Measurements from ENCODE around the gene PLIN3.

Gene PLIN3

DNA sequence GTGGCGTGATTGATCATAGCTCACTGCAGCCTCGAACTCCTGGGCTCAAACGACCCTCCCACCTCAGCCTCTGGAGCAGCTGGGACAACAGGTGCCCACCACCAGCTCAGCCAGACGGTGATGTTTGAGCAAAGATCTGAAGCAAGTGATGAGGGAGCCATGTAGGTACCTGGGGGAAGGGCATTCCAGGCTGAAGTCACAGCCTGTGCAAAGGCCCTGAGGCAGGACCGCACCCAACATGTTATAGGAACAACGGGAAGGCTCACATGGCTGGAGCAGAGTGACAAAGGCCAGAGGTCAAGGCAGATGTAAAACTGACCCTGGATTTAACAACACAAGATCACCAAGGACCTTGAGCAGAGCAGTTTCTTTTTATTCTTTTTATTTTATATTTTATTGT is 61.1 kb downstream of the PLIN3 start:
- Histone ChIP-seq H3K4me3 (ENCODE audit: low read depth, low read length) (no peak overlapping the region), H3K27ac (ENCODE audit: extremely low read depth, low read depth, low read length) (no peak overlapping the region), H3K4me1 (ENCODE audit: control insufficient read depth, insufficient read depth, low read length) (no peaks in the 10 kb centered on the region), H3K9me3 (ENCODE audit: control insufficient read depth, insufficient read depth, low read depth, low read length) (no peaks in the 10 kb centered on the region), H3K36me3 (ENCODE audit: control insufficient read depth in 2 of 2, insufficient read depth in 1 of 2, low read length in 2 of 2) (no peaks in the 10 kb centered on the region)
- CTCF ChIA-PET = interaction anchor here (0.6 to 9.8 kb wide), 7 partner anchors 15 to 281 kb away, joined by 3 to 139 read pairs (median 4); partner anchors contain the start of gene FEM1A
- POLR2A ChIA-PET = interaction anchor here (0.6 kb wide), 1 partner anchor 36 kb away, joined by 7 read pairs; no protein-coding TSS in a partner anchor
- TF ChIP-seq ZNF16 (tag by site-specific recombination; IDR thresholded peaks at IDR 0.05; ENCODE audit: low read depth) = peak; percentile 15; the same call in 1 of the 2 replicates
- no peak for TF ChIP-seq ZNF501 (tag by site-specific recombination; IDR thresholded peaks at IDR 0.05)
- no peak for TF ChIP-seq ZNF600 (tag by site-specific recombination; IDR thresholded peaks at IDR 0.05)
- TF ChIP-seq SCRT1 (tag by site-specific recombination; IDR thresholded peaks at IDR 0.05; ENCODE audit: borderline replicate concordance) = peak; percentile 47; the same call in 1 of the 2 replicates
- no peak for TF ChIP-seq ZNF530 (tag by site-specific recombination; IDR thresholded peaks at IDR 0.05; ENCODE audit: low read depth)
- no peak for TF ChIP-seq MZF1 (tag by site-specific recombination; IDR thresholded peaks at IDR 0.05; ENCODE audit: borderline replicate concordance)
- TF ChIP-seq ZNF350 (tag by site-specific recombination; IDR thresholded peaks at IDR 0.05) = no peak
- TF ChIP-seq ZNF843 (tag by site-specific recombination; IDR thresholded peaks at IDR 0.05) = no peak
- TF ChIP-seq ZNF133 (tag by site-specific recombination; IDR thresholded peaks at IDR 0.05) = no peak
- peak; percentile 99 for TF ChIP-seq ZNF623 (tag by site-specific recombination; IDR thresholded peaks at IDR 0.05)
- no peak for TF ChIP-seq ZBTB17 (tag by site-specific recombination; IDR thresholded peaks at IDR 0.05)
- TF ChIP-seq, protein P1, sequence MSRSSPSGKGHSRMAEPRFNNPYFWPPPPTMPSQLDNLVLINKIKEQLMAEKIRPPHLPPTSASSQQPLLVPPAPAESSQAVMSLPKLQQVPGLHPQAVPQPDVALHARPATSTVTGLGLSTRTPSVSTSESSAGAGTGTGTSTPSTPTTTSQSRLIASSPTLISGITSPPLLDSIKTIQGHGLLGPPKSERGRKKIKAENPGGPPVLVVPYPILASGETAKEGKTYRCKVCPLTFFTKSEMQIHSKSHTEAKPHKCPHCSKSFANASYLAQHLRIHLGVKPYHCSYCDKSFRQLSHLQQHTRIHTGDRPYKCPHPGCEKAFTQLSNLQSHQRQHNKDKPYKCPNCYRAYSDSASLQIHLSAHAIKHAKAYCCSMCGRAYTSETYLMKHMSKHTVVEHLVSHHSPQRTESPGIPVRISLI (tag by site-specific recombination; IDR thresholded peaks at IDR 0.05) = no peak
- no peak for TF ChIP-seq ZNF837 (tag by site-specific recombination; IDR thresholded peaks at IDR 0.05)
- no peak for TF ChIP-seq SALL2 (tag by site-specific recombination; IDR thresholded peaks at IDR 0.05; ENCODE audit: borderline replicate concordance)
- no peak for TF ChIP-seq ZNF585B (tag by site-specific recombination; IDR thresholded peaks at IDR 0.05)
- peak; percentile 47; the same call in 1 of the 2 replicates for TF ChIP-seq SCRT2 (tag by site-specific recombination; IDR thresholded peaks at IDR 0.05)
- TF ChIP-seq ZBTB48 (tag by site-specific recombination; IDR thresholded peaks at IDR 0.05) = no peak
- TF ChIP-seq MEIS1 (CRISPR knock-in tag; IDR thresholded peaks at IDR 0.05; ENCODE audit: borderline replicate concordance) = no peak
- no peak for TF ChIP-seq SP7 (tag by site-specific recombination; IDR thresholded peaks at IDR 0.05)
- no peak for TF ChIP-seq ZEB2 (tag by site-specific recombination; IDR thresholded peaks at IDR 0.05)
- TF ChIP-seq ZNF2 (tag by site-specific recombination; IDR thresholded peaks at IDR 0.05) = no peak
- no peak for TF ChIP-seq ZNF239 (tag by site-specific recombination; IDR thresholded peaks at IDR 0.05)
- TF ChIP-seq GLIS1 (tag by site-specific recombination; IDR thresholded peaks at IDR 0.05) = no peak
- no peak for TF ChIP-seq ZNF23 (tag by site-specific recombination; IDR thresholded peaks at IDR 0.05; ENCODE audit: borderline replicate concordance)
- TF ChIP-seq ZNF157 (tag by site-specific recombination; IDR thresholded peaks at IDR 0.05) = no peak
- TF ChIP-seq ZNF324 (tag by site-specific recombination; IDR thresholded peaks at IDR 0.05) = no peak
- TF ChIP-seq HOXC10 (CRISPR knock-in tag; IDR thresholded peaks at IDR 0.05) = no peak
- TF ChIP-seq, protein P2, sequence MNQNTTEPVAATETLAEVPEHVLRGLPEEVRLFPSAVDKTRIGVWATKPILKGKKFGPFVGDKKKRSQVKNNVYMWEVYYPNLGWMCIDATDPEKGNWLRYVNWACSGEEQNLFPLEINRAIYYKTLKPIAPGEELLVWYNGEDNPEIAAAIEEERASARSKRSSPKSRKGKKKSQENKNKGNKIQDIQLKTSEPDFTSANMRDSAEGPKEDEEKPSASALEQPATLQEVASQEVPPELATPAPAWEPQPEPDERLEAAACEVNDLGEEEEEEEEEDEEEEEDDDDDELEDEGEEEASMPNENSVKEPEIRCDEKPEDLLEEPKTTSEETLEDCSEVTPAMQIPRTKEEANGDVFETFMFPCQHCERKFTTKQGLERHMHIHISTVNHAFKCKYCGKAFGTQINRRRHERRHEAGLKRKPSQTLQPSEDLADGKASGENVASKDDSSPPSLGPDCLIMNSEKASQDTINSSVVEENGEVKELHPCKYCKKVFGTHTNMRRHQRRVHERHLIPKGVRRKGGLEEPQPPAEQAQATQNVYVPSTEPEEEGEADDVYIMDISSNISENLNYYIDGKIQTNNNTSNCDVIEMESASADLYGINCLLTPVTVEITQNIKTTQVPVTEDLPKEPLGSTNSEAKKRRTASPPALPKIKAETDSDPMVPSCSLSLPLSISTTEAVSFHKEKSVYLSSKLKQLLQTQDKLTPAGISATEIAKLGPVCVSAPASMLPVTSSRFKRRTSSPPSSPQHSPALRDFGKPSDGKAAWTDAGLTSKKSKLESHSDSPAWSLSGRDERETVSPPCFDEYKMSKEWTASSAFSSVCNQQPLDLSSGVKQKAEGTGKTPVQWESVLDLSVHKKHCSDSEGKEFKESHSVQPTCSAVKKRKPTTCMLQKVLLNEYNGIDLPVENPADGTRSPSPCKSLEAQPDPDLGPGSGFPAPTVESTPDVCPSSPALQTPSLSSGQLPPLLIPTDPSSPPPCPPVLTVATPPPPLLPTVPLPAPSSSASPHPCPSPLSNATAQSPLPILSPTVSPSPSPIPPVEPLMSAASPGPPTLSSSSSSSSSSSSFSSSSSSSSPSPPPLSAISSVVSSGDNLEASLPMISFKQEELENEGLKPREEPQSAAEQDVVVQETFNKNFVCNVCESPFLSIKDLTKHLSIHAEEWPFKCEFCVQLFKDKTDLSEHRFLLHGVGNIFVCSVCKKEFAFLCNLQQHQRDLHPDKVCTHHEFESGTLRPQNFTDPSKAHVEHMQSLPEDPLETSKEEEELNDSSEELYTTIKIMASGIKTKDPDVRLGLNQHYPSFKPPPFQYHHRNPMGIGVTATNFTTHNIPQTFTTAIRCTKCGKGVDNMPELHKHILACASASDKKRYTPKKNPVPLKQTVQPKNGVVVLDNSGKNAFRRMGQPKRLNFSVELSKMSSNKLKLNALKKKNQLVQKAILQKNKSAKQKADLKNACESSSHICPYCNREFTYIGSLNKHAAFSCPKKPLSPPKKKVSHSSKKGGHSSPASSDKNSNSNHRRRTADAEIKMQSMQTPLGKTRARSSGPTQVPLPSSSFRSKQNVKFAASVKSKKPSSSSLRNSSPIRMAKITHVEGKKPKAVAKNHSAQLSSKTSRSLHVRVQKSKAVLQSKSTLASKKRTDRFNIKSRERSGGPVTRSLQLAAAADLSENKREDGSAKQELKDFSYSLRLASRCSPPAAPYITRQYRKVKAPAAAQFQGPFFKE (tag by site-specific recombination; IDR thresholded peaks at IDR 0.05; ENCODE audit: borderline replicate concordance) = no peak
- no peak for TF ChIP-seq ZNF423 (tag by site-specific recombination; IDR thresholded peaks at IDR 0.05)
- TF ChIP-seq, protein P3, sequence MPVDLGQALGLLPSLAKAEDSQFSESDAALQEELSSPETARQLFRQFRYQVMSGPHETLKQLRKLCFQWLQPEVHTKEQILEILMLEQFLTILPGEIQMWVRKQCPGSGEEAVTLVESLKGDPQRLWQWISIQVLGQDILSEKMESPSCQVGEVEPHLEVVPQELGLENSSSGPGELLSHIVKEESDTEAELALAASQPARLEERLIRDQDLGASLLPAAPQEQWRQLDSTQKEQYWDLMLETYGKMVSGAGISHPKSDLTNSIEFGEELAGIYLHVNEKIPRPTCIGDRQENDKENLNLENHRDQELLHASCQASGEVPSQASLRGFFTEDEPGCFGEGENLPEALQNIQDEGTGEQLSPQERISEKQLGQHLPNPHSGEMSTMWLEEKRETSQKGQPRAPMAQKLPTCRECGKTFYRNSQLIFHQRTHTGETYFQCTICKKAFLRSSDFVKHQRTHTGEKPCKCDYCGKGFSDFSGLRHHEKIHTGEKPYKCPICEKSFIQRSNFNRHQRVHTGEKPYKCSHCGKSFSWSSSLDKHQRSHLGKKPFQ (tag by site-specific recombination; IDR thresholded peaks at IDR 0.05) = no peak
